Bone marrow (tissue), 2 donors: ENCODE measurements around the gene TBK1.
"Not testable (repeated sequence)": the region's sequence is repeated elsewhere in the genome, so short reads cannot be mapped to it uniquely, and the experiment has no call there.

Experiments used
- DNase-seq, 2 donors: peaks; one replicate each; lab custom pipeline; 2025; lab: John Stamatoyannopoulos, UW

The TBK1 gene

GRCh38 chr12:64497484-64497883, 45.6 kb downstream of the TBK1 start:
- no peak for DNase-seq

DNA sequence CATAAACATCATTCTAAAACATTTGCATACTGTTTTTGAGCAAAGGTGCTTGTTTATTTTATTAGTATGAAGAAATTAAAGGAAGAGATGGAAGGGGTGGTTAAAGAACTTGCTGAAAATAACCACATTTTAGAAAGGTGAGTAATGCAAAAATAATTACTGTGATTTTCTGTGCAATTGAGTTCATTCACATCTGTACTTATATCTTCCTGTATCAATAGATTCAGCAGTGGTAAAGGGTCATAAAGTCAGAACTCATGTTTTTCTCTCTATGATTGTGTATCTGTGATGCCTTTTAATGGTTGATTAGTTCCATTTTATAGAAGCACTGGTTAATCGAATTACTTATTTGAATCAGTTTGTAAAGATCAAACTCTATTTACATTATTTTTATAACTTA, 46.0 kb downstream of the TBK1 start:
- no peak for DNase-seq

DNA sequence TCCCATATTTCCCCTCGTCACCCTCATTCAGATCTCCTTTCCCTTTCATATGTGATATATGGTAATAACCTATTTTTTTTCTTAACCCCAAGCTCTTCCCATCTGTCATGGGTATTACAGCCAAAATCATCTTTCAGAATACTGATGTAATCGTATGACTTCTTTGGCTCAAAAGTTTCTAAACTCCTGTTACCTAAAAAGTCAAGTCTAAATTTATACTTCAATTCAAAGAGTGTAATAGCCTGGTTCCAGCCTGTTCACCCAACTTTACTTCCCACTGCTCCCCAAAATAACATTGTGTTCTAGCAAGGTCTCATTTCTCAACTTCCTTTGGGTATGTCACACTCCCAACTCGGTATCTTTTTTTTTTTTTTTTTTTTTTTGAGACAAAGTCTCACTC, 48.5 kb downstream of the TBK1 start:
- no peak for DNase-seq

GRCh38 chr12:64501486-64501885, 49.6 kb downstream of the TBK1 start:
- DNase-seq, result no peak

DNA sequence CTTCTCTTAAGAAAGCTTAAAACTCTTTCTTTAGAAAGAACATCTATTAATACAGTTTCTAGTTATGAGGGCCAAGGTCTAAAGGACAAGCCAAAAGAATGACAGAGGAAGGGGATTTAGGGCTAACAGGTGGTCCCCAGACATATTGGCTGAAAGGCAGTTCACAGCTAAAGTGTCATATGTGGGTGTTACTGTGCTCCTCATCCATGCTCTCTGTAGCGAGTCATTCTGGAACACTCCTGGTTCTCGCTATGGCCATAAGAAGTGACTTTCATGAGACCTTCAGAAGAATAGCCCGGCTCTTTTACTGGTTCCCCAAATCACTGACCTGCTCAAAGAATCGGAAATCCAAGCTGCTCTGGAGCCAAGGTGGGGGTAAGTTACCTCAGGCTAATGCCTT, 55.0 kb downstream of the TBK1 start:
- no peak for DNase-seq

GRCh38 chr12:64510667-64511066, 58.7 kb downstream of the TBK1 start:
- DNase-seq, result no peak

DNA sequence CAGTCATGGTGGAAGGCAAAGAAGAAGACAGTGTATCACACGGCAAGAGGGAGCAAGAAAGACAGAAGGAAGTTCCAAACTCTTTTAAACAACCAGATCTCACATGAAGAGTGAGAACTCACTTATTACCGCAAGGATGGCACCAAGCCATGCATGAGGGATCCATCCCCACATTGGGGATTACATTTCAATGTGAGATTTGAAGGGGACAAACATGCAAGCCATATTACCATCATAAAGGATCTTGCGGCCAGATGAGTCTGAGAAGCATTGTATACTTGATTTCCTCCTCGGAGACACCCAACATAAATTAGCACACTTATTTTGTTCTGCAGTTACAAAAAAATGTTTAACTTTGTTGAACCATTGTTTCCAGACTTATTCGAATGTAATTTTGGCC, 66.5 kb downstream of the TBK1 start:
- DNase-seq, result no peak

GRCh38 chr12:64521833-64522232, 69.9 kb downstream of the TBK1 start:
- no peak for DNase-seq

DNA sequence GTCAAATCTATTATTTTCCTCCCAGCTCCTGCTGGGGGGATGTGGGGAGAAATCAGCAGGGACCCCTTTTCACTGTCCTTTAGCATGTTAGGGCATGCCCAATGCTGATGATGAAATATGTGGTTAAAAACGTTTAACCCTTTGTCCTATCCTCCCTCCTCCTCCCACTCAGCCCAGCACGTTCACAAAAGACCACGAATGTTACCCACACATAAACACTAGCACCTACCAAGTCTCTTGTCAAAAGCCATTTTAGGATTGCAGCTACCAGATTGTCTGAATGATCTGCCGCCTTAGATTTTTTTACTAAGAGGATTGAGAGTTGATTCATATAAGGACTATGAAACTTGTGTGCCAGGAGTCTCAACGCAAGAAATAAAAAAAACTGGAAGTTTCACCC, 70.4 kb downstream of the TBK1 start:
- no peak for DNase-seq

DNA sequence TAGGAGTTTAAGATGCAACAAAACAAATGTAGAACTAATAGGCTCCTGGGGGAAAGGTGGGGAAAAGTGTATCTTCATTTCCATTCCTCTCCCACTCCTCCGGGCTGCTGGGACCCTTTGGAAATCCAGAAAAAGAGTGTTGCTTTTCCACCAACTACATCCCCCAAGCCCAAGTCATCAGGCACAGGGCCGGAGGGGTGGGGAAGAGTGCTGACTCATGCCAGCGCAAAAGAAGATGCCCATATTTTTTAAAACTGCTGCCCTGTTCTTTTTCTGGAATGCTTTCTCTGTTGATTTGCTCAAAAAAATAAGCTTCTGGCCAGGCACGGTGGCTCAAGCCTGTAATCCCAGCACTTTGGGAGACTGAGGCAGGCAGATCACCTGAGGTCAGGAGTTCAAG, 70.9 kb downstream of the TBK1 start:
- no peak for DNase-seq

DNA sequence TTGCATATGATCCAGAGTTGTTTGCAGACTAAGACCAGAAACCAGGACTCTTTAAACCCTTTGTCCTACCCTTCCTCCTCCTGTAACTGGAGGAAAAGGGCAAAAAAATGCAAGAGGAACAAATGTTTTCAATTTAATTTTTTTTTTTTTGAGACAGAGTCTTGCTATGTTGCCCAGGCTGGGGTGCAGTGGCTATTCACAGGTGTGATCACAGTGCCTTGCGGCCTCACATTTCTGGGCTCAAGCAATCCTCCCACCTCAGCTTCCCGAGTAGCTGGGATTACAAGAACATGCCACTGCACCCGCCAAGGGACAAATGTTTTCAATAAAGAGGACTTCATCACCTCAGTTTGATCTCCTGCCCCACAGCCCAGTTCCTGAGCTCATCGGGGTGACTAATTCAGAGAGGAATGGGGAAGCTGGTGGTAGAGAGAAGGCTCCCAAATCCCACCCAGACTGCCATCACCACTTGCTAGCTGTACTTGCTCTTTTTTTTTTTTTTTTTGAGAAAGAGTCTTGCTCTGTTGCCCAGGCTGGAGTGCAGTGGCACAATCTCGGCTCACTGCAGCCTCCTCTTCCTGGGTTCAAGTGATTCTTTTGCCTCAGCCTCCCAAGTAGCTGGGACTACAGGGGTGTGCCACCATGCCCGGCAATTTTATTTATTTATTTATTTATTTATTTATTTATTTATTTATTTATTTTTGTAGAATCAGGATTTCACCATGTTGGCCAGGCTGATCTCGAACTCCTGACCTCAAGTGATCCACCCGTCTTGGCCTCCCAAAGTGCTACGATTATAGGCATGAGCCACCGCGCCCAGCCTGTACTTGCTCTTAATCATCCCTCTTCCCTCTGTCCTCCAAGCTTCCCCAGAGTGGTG, 71.9 kb downstream of the TBK1 start:
- DNase-seq, result peak in 1 of 2 donors; percentile 5

DNA sequence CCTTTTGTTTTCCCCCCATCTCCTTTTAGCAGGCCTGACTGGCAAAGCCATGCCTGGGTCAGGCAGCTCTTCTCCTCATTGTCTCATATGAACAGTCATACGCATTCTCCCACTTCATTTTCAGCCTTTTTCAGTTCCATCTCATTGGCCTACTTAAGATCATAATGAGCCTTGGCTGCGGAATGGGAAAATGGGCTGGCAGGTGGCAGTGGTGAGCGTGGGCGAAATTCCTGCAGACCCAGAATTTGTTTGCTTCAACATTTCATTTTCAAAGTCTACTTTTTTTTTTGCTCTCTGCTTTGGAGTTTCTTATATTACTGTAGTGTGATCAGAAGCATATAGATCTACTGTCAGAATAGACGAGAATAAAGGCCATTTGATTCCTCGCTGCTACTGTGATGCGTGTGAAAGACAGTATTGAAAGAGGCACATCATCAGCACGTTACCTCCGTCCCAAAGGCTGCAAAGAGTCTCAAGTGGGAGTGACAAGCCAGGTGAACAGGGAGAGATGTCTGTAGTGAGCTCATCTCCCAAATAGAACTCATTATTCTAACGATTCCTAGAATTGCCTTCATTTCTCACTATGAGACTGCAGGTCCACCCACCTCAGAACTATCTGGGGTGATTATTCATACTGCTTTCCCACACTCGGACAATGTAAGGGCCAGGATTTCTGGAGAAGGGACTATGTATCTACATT, 73.7 kb downstream of the TBK1 start:
- no peak for DNase-seq

GRCh38 chr12:64526859-64527258, 74.9 kb downstream of the TBK1 start:
- no peak for DNase-seq

DNA sequence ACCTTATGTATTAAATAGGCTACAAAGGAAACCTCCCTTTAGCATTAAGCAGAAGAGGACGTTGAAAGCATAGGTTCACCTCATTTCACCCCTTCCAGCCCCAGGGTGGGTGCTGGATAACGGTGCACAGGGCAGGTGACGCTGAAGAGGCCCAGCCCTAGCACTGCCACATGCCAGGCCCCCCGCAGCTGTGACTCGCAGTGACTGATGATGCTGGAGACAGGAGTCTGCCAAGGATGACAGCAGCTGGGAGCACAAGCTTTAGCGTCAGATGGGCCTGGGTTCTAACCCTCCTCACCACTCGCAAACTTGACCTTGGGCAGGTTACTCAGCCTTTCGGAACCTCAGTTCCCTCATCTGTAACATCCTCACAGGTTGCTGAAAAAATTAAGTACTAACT, 76.7 kb downstream of the TBK1 start:
- no peak for DNase-seq

DNA sequence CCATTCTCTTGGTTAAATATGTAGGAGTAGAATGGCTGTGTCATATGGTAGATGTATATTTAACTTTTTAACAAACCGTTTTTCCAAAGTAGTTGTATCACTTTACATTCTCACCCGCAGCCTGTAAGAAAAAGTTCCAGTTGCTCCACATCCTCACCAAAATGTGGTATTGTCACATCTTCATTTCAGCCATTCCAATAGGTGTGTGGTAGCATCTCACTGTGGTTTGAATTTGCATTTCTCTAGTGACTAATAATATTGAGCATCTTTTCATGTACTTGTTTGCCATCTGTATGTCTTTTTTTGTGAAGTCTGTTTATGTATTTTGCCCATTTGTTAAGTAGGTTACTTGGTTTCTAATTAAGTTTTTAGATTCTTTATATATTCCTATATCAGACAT, 78.6 kb downstream of the TBK1 start:
- DNase-seq, result no peak

DNA sequence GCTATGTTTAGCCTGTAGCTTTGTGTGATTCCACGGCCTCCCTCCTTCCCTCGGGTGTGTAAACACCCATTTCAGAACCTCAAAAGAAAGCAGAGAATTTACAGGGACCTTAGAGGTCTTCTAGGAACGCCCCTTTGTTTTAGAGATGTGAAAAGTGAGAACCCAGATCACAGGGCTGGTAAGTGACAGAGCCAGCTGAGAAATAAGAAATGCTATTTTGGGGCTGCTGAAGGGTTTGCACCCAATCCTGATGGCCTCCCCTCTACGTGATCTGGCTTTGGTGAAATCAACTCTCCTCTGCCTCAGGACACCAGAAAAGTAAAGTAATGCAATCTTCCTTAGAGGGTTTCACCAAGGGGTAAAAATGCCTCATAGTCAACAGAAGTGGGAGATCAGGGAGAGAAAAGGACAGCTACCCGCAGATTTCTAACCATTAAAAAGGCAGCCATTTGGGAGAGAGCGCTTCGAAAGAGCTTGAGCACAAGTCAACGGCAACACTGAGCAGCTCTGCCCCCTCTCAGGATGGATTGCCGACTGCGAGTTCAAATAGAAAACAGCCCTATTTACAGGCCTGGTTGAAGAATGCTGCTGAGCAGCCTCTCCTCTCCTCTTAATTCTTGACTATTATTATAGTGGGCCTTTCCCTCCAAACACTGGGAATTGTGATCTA, 79.9 kb downstream of the TBK1 start:
- no peak for DNase-seq

DNA sequence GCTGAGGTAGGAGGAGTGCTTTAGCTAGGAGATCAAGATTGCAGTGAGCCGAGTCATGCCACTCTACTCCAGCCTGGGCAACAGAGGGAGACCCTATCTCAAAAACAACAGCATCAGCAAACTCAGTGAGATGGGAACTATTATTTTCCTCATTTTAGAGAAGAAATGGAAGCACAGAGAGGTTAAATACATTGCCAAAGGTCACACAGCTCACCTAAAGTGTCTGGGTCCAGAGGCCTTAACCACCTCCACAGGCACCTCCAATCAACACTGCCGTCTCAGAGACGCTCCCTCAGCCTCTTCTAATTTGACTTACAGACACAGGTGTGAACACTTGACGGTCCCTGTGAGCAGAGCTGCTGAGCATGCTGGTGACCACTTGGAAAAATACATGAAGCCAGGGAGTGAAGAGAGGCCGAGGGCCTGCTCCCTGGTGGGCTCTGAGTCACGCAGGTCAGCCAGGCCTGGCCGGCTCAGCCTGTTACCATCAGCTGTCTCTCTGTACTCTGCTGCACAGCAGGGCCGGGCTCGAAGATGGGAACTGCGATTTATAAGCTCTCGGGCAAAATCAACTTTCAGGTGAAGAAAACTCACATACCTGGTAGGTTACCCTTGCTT, 80.9 kb downstream of the TBK1 start:
- no peak for DNase-seq

DNA sequence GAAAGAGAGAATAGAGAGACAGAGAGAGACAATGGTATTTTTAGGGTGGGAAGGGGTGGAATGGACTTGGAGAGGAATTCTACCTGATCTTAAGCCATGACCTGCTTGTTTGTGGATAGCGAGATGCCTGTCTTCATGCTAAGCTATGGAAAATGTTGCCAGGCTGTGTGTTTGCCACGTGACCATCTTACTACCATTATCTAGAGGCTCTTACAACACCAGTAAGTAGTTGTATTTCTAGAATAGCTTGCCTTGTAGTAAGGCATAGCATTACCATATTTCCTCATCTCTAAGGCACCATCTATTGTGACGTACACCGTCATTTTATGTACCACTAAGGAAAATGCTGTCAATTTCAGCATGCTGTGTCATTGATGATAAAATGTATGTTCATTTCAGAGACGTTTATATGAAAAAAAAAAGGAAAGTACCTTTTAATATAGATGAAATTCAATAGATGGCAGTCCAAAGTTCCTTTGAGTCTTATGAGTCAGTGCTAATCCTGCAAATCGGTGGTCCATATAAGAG, 82.8 kb downstream of the TBK1 start:
- DNase-seq, result no peak

DNA sequence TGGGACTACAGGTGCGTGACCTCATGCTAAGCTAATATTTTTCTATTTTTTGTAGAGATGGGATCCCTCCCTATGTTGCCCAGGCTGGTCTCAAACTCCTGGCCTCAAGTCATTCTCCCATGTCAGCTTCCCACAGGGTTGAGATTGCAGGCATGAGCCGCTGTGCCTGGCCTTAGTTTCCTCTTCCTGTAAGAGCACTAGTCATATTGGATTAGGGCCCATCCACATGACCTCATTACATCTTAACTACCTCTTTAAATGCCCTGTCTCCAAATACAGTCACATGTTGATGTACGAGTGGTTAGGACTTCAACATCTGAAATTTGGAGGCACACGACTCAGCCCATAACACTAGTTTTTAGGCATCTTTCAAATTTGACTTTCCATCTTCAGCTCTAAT, 86.2 kb downstream of the TBK1 start:
- DNase-seq, result no peak

DNA sequence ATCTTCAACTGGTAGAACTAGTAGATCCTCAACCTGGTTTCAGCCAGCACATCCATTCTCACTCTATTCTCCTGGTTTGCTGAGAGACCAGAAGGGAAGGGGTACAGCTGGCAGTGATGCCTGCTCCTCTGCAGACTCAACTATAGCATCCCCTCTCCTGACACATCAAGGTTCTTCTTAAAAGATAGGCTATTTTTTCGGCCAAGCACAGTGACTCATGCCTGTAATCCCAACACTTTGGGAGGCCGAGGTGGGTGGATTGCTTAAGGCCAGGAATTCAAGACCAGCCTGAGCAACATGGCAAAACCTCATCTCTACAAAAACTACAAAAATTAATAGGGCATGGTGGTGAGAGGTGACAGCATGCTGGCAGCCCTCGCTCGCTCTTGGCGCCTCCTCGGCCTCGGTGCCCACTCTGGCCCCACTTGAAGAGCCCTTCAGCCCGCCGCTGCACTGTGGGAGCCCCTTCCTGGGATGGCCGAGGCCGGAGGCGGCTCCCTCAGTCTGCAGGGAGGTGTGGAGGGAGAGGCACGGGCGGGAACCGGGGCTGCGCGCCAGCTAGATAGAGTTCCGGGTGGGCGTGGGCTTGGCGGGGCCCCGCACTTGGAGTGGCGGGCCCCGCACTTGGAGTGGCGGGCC, 90.6 kb downstream of the TBK1 start:
- not testable (repeated sequence) for DNase-seq

DNA sequence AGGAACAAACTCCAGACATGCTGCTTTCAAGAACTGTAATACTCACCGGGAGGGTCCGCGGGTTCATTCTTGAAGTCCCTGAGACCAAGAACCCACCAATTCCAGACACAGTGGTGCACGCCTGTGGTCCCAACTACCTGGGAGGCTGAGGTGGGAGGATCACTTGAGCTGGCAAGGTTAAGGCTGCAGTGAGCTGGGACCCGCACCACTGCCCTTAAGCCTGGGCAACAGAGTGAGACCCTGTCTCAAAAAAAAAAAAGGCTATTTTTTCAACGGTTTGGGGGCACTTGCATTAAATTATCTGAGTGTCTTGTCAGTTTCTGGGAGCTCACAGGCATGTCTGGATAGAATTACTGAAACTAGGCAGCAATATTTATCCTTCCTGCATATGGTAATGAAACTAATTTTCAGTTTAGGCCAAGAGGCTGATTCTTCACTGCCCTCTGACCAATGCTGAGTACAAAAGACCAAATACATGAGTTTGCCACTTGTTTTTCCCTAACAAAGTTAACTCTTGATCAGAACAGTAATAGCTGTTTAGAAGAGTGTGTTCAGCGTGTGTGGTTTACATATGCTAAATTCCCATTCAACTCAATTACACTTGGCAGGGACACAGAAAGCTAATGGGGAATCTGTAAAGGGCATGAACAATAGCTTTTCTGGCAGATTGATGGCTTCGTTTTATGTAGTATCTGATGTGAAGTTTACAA, 92.6 kb downstream of the TBK1 start:
- DNase-seq, result no peak
